ENCODE data around the gene MAGEA9. TPM values are rescaled to one million over a fixed set of nuclear protein-coding genes. Genes with fewer than 3 reads are reported as not detected.
A peak's percentile ranks its signal among the peaks of the same experiment; 100 is the strongest.

Gene MAGEA9
- total RNA-seq, 2 donors from 2014 or later, result not detected

DNA sequence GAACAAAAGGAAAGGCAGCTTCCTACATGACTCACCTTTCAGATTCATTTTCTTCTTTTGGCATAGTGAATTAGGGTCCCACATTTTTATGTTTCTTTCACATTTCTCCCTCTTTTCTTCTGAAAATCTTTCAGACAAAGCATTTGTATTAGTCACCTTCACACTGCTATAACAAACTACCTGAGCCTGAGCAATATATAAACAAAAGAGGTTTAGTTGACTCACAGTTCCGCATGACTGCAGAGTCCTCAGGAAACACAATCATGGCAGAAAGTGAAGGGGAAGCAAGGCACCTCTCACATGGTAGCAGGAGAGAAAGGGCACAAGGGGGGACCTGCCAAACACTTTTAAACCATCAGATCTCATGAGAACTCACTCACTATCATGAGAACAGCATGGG lies 36.9 kb downstream of the MAGEA9 start:
- Histone ChIP-seq H3K4me3 (no peak overlapping the region), H3K36me3 (no peaks in the 10 kb centered on the region), H3K4me1 (no peaks in the 10 kb centered on the region), H3K27me3 (no peaks in the 10 kb centered on the region), H3K9me3 (no peaks in the 10 kb centered on the region), H3K27ac (no peak overlapping the region)
- TF ChIP-seq, protein P1, sequence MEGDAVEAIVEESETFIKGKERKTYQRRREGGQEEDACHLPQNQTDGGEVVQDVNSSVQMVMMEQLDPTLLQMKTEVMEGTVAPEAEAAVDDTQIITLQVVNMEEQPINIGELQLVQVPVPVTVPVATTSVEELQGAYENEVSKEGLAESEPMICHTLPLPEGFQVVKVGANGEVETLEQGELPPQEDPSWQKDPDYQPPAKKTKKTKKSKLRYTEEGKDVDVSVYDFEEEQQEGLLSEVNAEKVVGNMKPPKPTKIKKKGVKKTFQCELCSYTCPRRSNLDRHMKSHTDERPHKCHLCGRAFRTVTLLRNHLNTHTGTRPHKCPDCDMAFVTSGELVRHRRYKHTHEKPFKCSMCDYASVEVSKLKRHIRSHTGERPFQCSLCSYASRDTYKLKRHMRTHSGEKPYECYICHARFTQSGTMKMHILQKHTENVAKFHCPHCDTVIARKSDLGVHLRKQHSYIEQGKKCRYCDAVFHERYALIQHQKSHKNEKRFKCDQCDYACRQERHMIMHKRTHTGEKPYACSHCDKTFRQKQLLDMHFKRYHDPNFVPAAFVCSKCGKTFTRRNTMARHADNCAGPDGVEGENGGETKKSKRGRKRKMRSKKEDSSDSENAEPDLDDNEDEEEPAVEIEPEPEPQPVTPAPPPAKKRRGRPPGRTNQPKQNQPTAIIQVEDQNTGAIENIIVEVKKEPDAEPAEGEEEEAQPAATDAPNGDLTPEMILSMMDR (IDR thresholded peaks at IDR 0.05), result no peak
- no peak for DNase-seq (ENCODE audit: low spot score)

DNA sequence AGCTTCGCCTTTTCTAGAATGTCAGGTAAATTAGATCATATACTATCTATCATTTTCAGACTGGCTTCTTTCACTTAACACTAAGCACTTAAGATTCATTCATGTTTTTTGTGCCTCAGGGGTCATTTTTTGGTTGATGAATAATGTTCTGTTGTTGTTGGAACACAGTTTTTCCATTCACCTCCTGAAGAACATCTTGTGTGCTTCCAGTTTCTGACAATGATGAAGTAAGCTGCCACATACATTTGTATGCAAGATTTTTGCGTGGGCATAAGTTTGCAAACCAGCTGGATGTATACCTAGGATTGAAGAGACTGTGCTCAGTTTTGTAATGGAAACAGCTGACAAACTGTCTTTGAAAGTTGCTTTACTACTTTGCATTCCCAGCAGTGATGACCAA lies 37.6 kb downstream of the MAGEA9 start:
- Histone ChIP-seq H3K4me3 (no peak overlapping the region), H3K27ac (no peak overlapping the region), H3K9me3 (no peaks in the 10 kb centered on the region), H3K27me3 (no peaks in the 10 kb centered on the region), H3K36me3 (no peaks in the 10 kb centered on the region), H3K4me1 (no peaks in the 10 kb centered on the region)
- DNase-seq (ENCODE audit: low spot score), result no peak
- TF ChIP-seq, protein P1 (IDR thresholded peaks at IDR 0.05), result no peak

DNA sequence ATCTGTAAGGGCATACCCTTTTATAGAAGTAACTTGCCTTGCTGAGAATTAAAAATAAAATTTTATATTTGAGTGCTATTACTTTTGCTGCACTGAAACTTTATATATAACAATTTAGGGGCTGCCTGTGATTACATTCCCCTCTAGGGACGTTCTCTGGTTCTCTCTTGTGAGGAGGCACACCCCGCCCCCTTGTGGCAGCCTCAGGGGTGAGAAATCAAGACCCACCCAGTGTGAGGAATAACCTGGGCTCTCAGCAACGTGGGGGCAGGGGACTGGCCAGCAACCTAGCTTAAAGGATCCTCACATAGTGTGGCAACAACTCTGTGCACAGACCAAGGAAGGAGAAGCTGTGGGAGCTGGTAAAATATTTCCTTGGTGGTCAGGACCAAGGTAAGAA lies 43.7 kb downstream of the MAGEA9 start:
- TF ChIP-seq, protein P1 (IDR thresholded peaks at IDR 0.05), result peak in 1 of 2 donors; percentile 51
- Histone ChIP-seq H3K4me3 (no peak overlapping the region), H3K36me3 (no peaks in the 10 kb centered on the region), H3K4me1 (no peaks in the 10 kb centered on the region), H3K27me3 (peaks cover 0 to 6% of the 10 kb centered on the region in 2 donors), H3K9me3 (no peaks in the 10 kb centered on the region), H3K27ac (no peak overlapping the region)
- DNase-seq (ENCODE audit: low spot score), result no peak

DNA sequence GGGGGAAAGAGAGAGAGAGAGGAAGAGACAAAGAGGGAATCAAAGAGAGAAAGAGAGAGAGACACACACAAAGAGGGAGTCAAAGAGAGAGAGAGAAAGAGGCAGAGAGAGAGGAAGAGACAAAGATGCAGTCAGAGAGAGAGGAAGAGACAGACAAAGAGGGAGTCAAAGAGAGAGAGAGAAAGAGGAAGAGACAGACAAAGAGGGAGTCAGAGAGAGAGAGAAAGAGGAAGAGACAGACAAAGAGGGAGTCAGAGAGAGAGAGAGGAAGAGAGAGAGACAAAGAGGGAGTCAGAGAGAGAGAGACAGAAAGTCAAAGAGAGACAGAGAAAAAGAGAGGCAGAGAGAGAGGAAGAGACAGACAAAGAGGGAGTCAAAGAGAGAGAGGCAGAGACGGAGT lies 45.5 kb downstream of the MAGEA9 start:
- Histone ChIP-seq H3K4me1 (no peaks in the 10 kb centered on the region), H3K9me3 (no peaks in the 10 kb centered on the region), H3K27ac (no peak overlapping the region), H3K27me3 (peaks cover 0 to 6% of the 10 kb centered on the region in 2 donors), H3K36me3 (no peaks in the 10 kb centered on the region), H3K4me3 (no peak overlapping the region)
- DNase-seq (ENCODE audit: low spot score), result no peak
- TF ChIP-seq, protein P1 (IDR thresholded peaks at IDR 0.05), result no peak

DNA sequence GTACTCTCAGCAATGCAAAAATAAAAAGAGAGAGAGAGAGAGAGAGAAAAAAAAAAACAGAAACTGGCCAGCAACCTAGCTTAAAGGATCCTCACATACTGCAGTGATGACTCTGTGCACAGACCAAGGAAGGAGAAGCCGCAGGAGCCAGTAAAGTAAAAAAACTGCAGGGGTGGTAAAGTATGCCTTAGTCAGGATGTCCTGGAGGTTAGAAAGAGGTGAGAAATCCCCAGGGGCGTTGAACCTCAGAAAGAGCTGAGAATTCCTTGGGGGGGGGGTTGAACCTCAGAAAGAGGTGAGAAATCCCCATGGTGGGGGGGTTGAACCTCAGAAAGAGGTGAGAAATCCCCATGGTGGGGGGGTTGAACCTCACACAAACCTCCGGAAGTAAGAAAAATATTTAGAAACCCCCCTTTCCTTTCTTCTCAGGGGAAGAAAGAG lies 48.0 kb downstream of the MAGEA9 start:
- peak overlapping the region in 1 of 2 donors; percentile 26 for H3K4me3 ChIP-seq
- H3K4me1 ChIP-seq, result no peaks in the 10 kb centered on the region
- no peaks in the 10 kb centered on the region for H3K9me3 ChIP-seq
- H3K27ac ChIP-seq, result no peak overlapping the region
- H3K36me3 ChIP-seq, result no peaks in the 10 kb centered on the region
- H3K27me3 ChIP-seq, result peaks cover 0 to 6% of the 10 kb centered on the region in 2 donors
- DNase-seq (ENCODE audit: low spot score), result no peak
- TF ChIP-seq, protein P1 (IDR thresholded peaks at IDR 0.05), result no peak

DNA sequence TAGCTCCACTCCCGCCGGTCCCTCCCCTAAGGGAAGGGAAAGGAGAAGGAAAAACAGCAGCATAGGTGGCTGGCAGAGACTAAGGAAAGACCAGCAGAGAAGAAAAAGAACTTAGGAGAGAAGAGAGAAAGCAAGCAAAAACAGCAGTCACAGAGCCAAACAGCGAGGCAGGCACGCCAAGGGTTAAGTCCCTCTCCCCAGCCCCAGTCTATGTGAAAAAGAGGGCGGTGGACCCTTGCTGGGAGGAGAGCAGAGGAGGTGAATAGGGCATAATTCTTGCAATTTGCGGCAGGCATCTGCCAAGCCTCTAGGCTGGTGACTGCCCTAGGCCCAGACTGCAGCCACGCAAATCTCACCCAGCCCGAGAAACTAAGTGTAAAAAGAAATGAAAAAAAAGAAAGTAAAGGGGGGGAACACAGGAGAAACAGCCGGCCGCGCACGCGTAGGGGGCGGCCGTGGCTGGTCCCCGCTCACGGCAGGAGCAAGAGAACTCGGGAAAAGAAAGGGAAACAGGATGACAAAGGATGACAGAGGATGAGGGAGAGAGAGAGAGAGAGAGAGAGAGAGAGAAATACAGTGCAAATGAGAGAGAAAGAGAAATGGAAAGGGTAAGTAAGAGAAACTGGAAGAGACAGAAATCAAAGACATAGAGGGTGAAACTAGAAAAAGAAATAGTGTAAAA lies 48.6 kb downstream of the MAGEA9 start:
- Histone ChIP-seq H3K9me3 (no peaks in the 10 kb centered on the region), H3K4me1 (no peaks in the 10 kb centered on the region), H3K4me3 (peak overlapping the region in 1 of 2 donors; percentile 26), H3K36me3 (no peaks in the 10 kb centered on the region), H3K27me3 (no peaks in the 10 kb centered on the region), H3K27ac (no peak overlapping the region)
- DNase-seq (ENCODE audit: low spot score), result no peak
- TF ChIP-seq, protein P1 (IDR thresholded peaks at IDR 0.05), result no peak

All from right atrium auricular region (tissue), 2 donors.